Measurements from ENCODE around the gene ADGRF3. TPM values are rescaled to one million over a fixed set of nuclear protein-coding genes. Genes with fewer than 3 reads are reported as not detected.

The ADGRF3 gene
- total RNA-seq, 4 donors from 2014 or later: 4.1 TPM; not detected in 3

GRCh38 chr2:26295511-26295910 lies 51.1 kb downstream of the ADGRF3 start:
- H3K27me3 ChIP-seq: no peaks in the 10 kb centered on the region
- H3K27ac ChIP-seq: no peak overlapping the region
- peaks cover 0 to under 1% (median 0%) of the 10 kb centered on the region in 3 donors for H3K36me3 ChIP-seq
- H3K4me3 ChIP-seq: no peak overlapping the region
- peaks cover 0 to 7% (median 6%) of the 10 kb centered on the region in 4 donors for H3K4me1 ChIP-seq
- H3K9me3 ChIP-seq: no peaks in the 10 kb centered on the region
- TF ChIP-seq CTCF (IDR thresholded peaks at IDR 0.05) (no peak), POLR2A (IDR thresholded peaks at IDR 0.05) (no peak)
- no peak for DNase-seq

- Histone ChIP-seq H3K36me3 (peaks cover 0 to 26% (median 0%) of the 10 kb centered on the region in 3 donors), H3K4me1 (no peaks in the 10 kb centered on the region), H3K4me3 (no peak overlapping the region), H3K27me3 (no peaks in the 10 kb centered on the region), H3K27ac (no peak overlapping the region), H3K9me3 (no peaks in the 10 kb centered on the region)
- TF ChIP-seq POLR2A (IDR thresholded peaks at IDR 0.05) (no peak), CTCF (IDR thresholded peaks at IDR 0.05) (no peak)
- no peak for DNase-seq
Observed at GRCh38 chr2:26292646-26293045, 53.9 kb downstream of the ADGRF3 start.

- TF ChIP-seq CTCF (IDR thresholded peaks at IDR 0.05) (no peak), POLR2A (IDR thresholded peaks at IDR 0.05) (no peak)
- Histone ChIP-seq H3K36me3 (peaks cover 0 to 50% (median 0%) of the 10 kb centered on the region in 3 donors), H3K9me3 (no peaks in the 10 kb centered on the region), H3K4me3 (no peak overlapping the region), H3K4me1 (no peaks in the 10 kb centered on the region), H3K27ac (no peak overlapping the region), H3K27me3 (no peaks in the 10 kb centered on the region)
- DNase-seq: no peak
Observed at GRCh38 chr2:26290001-26290400, 56.6 kb downstream of the ADGRF3 start.

GRCh38 chr2:26285931-26286330 lies 60.7 kb downstream of the ADGRF3 start:
- TF ChIP-seq POLR2A (IDR thresholded peaks at IDR 0.05) (no peak), CTCF (IDR thresholded peaks at IDR 0.05) (no peak)
- DNase-seq: no peak
- no peaks in the 10 kb centered on the region for H3K9me3 ChIP-seq
- no peak overlapping the region for H3K27ac ChIP-seq
- no peak overlapping the region for H3K4me3 ChIP-seq
- H3K27me3 ChIP-seq: no peaks in the 10 kb centered on the region
- peaks cover 0 to 20% (median 2%) of the 10 kb centered on the region in 4 donors for H3K4me1 ChIP-seq
- peaks cover 0 to 90% (median 0%) of the 10 kb centered on the region in 3 donors for H3K36me3 ChIP-seq

GRCh38 chr2:26284132-26284531 lies 62.5 kb downstream of the ADGRF3 start:
- peak in 1 of 3 donors; percentile 66 for DNase-seq
- peak overlapping the region in 2 of 4 donors; percentile 63 to 79 for H3K27ac ChIP-seq
- H3K36me3 ChIP-seq: peaks cover 0 to 93% (median 0%) of the 10 kb centered on the region in 3 donors

More at GRCh38 chr2:26284132-26284531, 62.5 kb downstream of the ADGRF3 start:
- H3K27me3 ChIP-seq: no peaks in the 10 kb centered on the region
- no peak overlapping the region for H3K4me3 ChIP-seq
- peaks cover 0 to 20% (median 2%) of the 10 kb centered on the region in 4 donors for H3K4me1 ChIP-seq
- H3K9me3 ChIP-seq: no peaks in the 10 kb centered on the region
- no peak for TF ChIP-seq CTCF (IDR thresholded peaks at IDR 0.05)
- no peak for TF ChIP-seq POLR2A (IDR thresholded peaks at IDR 0.05)

All from Peyer's patch (tissue), 4 donors.